SK-N-SH (cell line): Measurements from ENCODE around the gene PEX16. TPM values are rescaled to one million over a fixed set of nuclear protein-coding genes. Genes with fewer than 3 reads are reported as not detected.

Experiments used
- CTCF ChIA-PET: fragments of 300-600, 350-600 bp; formaldehyde crosslinking; extraction: SDS; loops from one replicate; lab custom pipeline; 2021; lab: Yijun Ruan, JAX
- POLR2A ChIA-PET: fragments of 350-600 bp; sonication (Branson Sonifier 250); formaldehyde crosslinking; extraction: SDS; loops from one replicate; lab custom pipeline; 2020; ENCODE audit warnings: antibody characterized with exemption, inconsistent platforms; lab: Yijun Ruan, JAX
- DNase-seq: peaks from one replicate; pipeline ENCODE4 v3.0.0; 2012
- H2AFZ ChIP-seq: fragments of 200-600 bp; sonication (generic); 2 replicates; pipeline ENCODE4 v1.8.1; 2016; ENCODE audit warnings: antibody characterized with exemption, mild to moderate bottlenecking, low read depth
- H3F3A ChIP-seq: fragments of 200-600 bp; sonication (generic); replicated peaks from 2 replicates; pipeline ENCODE3; 2016; ENCODE audit warnings: antibody characterized with exemption, mild to moderate bottlenecking; ENCODE audit not compliant: insufficient read depth
- H3K27ac ChIP-seq, 2 experiments: fragments of 200-500 bp in 1 of 2; fragments of 200-600 bp in 1 of 2; sonication (Bioruptor generic) in 1 of 2; sonication (generic), shearing (Covaris generic) in 1 of 2; 2 replicates each; pipeline versions ENCODE4 v1.5.1 to v1.6.1; 2014 to 2016; ENCODE audit warnings: low read depth in 2 of 2, inconsistent platforms in 1 of 2, low read length in 1 of 2, mild to moderate bottlenecking in 1 of 2, mixed read lengths in 1 of 2
- H3K27me3 ChIP-seq: fragments of 200-600 bp; sonication (generic), shearing (Covaris generic); 2 replicates; pipeline ENCODE4 v1.6.1; 2016; ENCODE audit warnings: mixed run types; ENCODE audit not compliant: insufficient read depth
- H3K36me3 ChIP-seq, 2 experiments: fragments of 200-500 bp in 1 of 2; fragments of 200-600 bp in 1 of 2; sonication (Bioruptor generic) in 1 of 2; sonication (generic) in 1 of 2; replicated peaks in 1 of 2; 2 replicates each; pipeline versions ENCODE3 to v1.5.1; 2014 to 2016; ENCODE audit warnings: low read length in 1 of 2, mild to moderate bottlenecking in 1 of 2; ENCODE audit not compliant: insufficient read depth in 2 of 2, control insufficient read depth in 1 of 2
- H3K4me1 ChIP-seq, 2 experiments: fragments of 200-500 bp in 1 of 2; fragments of 200-600 bp in 1 of 2; sonication (Bioruptor generic) in 1 of 2; sonication (generic), shearing (Covaris generic) in 1 of 2; 2 replicates each; pipeline versions ENCODE4 v1.5.1 to v1.6.1; 2014 to 2016; ENCODE audit warnings: low read depth in 1 of 2, low read length in 1 of 2, mixed run types in 1 of 2; ENCODE audit not compliant: insufficient read depth in 2 of 2, control insufficient read depth in 1 of 2
- H3K4me2 ChIP-seq: fragments of 200-600 bp; sonication (generic), shearing (Covaris generic); 2 replicates; pipeline ENCODE4 v1.6.1; 2017; ENCODE audit warnings: mixed run types
- H3K4me3 ChIP-seq, 2 experiments: fragments of 200-500 bp in 1 of 2; fragments of 200-600 bp in 1 of 2; sonication (Bioruptor generic) in 1 of 2; sonication (generic), shearing (Covaris generic) in 1 of 2; 2 replicates each; pipeline versions ENCODE4 v1.5.1 to v1.8.1; 2014 to 2016; ENCODE audit warnings: low read depth in 2 of 2, inconsistent platforms in 1 of 2, low read length in 1 of 2, mild to moderate bottlenecking in 1 of 2, mixed read lengths in 1 of 2, moderate library complexity in 1 of 2
- H3K79me2 ChIP-seq: fragments of 200-600 bp; sonication (generic); 2 replicates; pipeline ENCODE4 v1.8.1; 2017; ENCODE audit warnings: mild to moderate bottlenecking; ENCODE audit not compliant: insufficient read depth
- H3K9ac ChIP-seq: fragments of 200-600 bp; sonication (generic); 2 replicates; pipeline ENCODE4 v1.6.1; 2017; ENCODE audit warnings: mixed run types
- H3K9me2 ChIP-seq: fragments of 200-600 bp; sonication (generic); 2 replicates; pipeline ENCODE4 v1.6.1; 2017; ENCODE audit warnings: mixed run types
- H3K9me3 ChIP-seq: fragments of 200-600 bp; sonication (generic); 2 replicates; pipeline ENCODE4 v1.6.1; 2017; ENCODE audit warnings: mixed run types, mild to moderate bottlenecking, moderate library complexity
- H4K20me1 ChIP-seq: fragments of 200-600 bp; sonication (generic); 2 replicates; pipeline ENCODE4 v1.6.1; 2017; ENCODE audit warnings: mild to moderate bottlenecking, mixed run types; ENCODE audit not compliant: insufficient read depth
- EZH2phosphoT487 ChIP-seq: fragments of 200-600 bp; sonication (generic); IDR thresholded peaks from 2 replicates; pipeline ENCODE4 v1.6.1; 2017; ENCODE audit warnings: low read depth, mixed run types, mild to moderate bottlenecking, antibody characterized with exemption, moderate library complexity, borderline replicate concordance
- FOXJ3 ChIP-seq: sonication (generic); formaldehyde crosslinking; IDR thresholded peaks from 2 replicates; pipeline ENCODE4 v1.5.1; 2020; ENCODE audit warnings: mild to moderate bottlenecking, missing genetic modification reagents
- GABPA ChIP-seq: IDR thresholded peaks from 2 replicates; pipeline ENCODE4 v1.4.0; 2012; ENCODE audit warnings: low read depth, mild to moderate bottlenecking
- NFIC ChIP-seq: IDR thresholded peaks from 2 replicates; pipeline ENCODE4 v1.4.0; 2012; ENCODE audit warnings: borderline replicate concordance
- NRF1 ChIP-seq: IDR thresholded peaks from 2 replicates; pipeline ENCODE4 v1.6.1; 2012; ENCODE audit warnings: low read depth, mild to moderate bottlenecking, low read length
- PBX3 ChIP-seq: IDR thresholded peaks from 2 replicates; pipeline ENCODE4; 2012
- RAD21 ChIP-seq: IDR thresholded peaks from 2 replicates; pipeline ENCODE4 v1.6.1; 2012; ENCODE audit warnings: mild to moderate bottlenecking, low read length
- RCOR1 ChIP-seq: fragments of 150-350 bp; IDR thresholded peaks from 2 replicates; pipeline ENCODE4 v1.6.1; 2017; ENCODE audit warnings: antibody characterized with exemption, low read length
- REST ChIP-seq: IDR thresholded peaks from 2 replicates; pipeline ENCODE4 v1.6.1; 2012; ENCODE audit warnings: mild to moderate bottlenecking, low read depth, low read length, moderate library complexity
- USF1 ChIP-seq: IDR thresholded peaks from 2 replicates; pipeline ENCODE4 v1.4.0; 2012; ENCODE audit warnings: low read depth, borderline replicate concordance
- WGBS: methylation state at CpG from one replicate; pipeline ENCODE4 v1.1.6; 2017; ENCODE audit warnings: low lambda C conversion rate; 5-methylcytosine and 5-hydroxymethylcytosine counted together
- polyA plus RNA-seq, 3 experiments: library from polyadenylated mRNA; depleted of rRNA; stranded (reverse); fragments of >200 nt; gene quantifications; 2 replicates each; pipeline ENCODE4 v1.2.3, GENCODE V29; 2012
- TF ChIP-seq, protein P1 (sequence below): IDR thresholded peaks from 2 replicates; pipeline ENCODE4 v1.4.0; 2012; ENCODE audit warnings: low read depth, borderline replicate concordance

The PEX16 gene
- polyA plus RNA-seq, 1 of the 3 experiments (the other 2 are of a cell fraction): 46.4 TPM

- ChIA-PET CTCF (interaction anchor here (5.0 kb wide), 1 partner anchor 56 kb away, joined by 25 read pairs; no protein-coding TSS in a partner anchor), POLR2A (no interaction called here)
- DNase-seq: no peak
- no peak for TF ChIP-seq USF1
- no peak for TF ChIP-seq NFIC
- no peak for TF ChIP-seq EZH2phosphoT487
- no peak for TF ChIP-seq RAD21
- Histone ChIP-seq H3K79me2 (no peaks in the 10 kb centered on the region), H3K4me1 (peaks cover 0 to 5% of the 10 kb centered on the region in 2 experiments; a peak in 1 of 4 replicates), H2AFZ (no peak overlapping the region), H3F3A (no peaks in the 10 kb centered on the region), H3K9ac (no peak overlapping the region), H3K27me3 (no peaks in the 10 kb centered on the region), H4K20me1 (no peaks in the 10 kb centered on the region), H3K4me3 (no peak overlapping the region), H3K36me3 (peaks cover 10% of the 10 kb centered on the region in 2 experiments), H3K27ac (no peak overlapping the region), H3K9me3 (no peaks in the 10 kb centered on the region), H3K4me2 (no peak overlapping the region), H3K9me2 (no peaks in the 10 kb centered on the region)
- WGBS: 89% methylated on average over 12 of the region's 13 CpGs
These were observed 11.0 kb upstream of the PEX16 start for GRCh38 chr11:45928535-45929215.

- Histone ChIP-seq H3K4me2 (no peak overlapping the region), H3K4me1 (peaks cover 0 to 5% of the 10 kb centered on the region in 2 experiments; a peak in 1 of 4 replicates), H3K9me2 (no peaks in the 10 kb centered on the region), H3K27me3 (no peaks in the 10 kb centered on the region), H4K20me1 (no peaks in the 10 kb centered on the region), H3K27ac (no peak overlapping the region), H3K4me3 (no peak overlapping the region), H3K36me3 (peaks cover 3 to 5% of the 10 kb centered on the region in 2 experiments)
- 81% methylated on average over 14 of the region's 27 CpGs for WGBS
- DNase-seq: no peak
- POLR2A ChIA-PET: no interaction called here
- CTCF ChIA-PET: interaction anchor here (5.0 kb wide), 1 partner anchor 55 kb away, joined by 25 read pairs; no protein-coding TSS in a partner anchor
- TF ChIP-seq RCOR1 (no peak), PBX3 (no peak)
- TF ChIP-seq, all 33 proteins: peak for 0
- no peaks in the 10 kb centered on the region for H3K79me2 ChIP-seq
- no peaks in the 10 kb centered on the region for H3F3A ChIP-seq
- no peak overlapping the region for H3K9ac ChIP-seq
- no peaks in the 10 kb centered on the region for H3K9me3 ChIP-seq
- H2AFZ ChIP-seq: no peak overlapping the region
These were observed 10.2 kb upstream of the PEX16 start for GRCh38 chr11:45927684-45928413.

- 85% methylated on average over 13 of the region's 15 CpGs for WGBS
- POLR2A ChIA-PET: interaction anchor here (0.7 kb wide), 1 partner anchor 19 kb away, joined by 3 read pairs; no protein-coding TSS in a partner anchor
- TF ChIP-seq GABPA: no peak
- TF ChIP-seq EZH2phosphoT487: no peak
- TF ChIP-seq RCOR1: no peak
- no peak for TF ChIP-seq NRF1
- TF ChIP-seq, protein P1, sequence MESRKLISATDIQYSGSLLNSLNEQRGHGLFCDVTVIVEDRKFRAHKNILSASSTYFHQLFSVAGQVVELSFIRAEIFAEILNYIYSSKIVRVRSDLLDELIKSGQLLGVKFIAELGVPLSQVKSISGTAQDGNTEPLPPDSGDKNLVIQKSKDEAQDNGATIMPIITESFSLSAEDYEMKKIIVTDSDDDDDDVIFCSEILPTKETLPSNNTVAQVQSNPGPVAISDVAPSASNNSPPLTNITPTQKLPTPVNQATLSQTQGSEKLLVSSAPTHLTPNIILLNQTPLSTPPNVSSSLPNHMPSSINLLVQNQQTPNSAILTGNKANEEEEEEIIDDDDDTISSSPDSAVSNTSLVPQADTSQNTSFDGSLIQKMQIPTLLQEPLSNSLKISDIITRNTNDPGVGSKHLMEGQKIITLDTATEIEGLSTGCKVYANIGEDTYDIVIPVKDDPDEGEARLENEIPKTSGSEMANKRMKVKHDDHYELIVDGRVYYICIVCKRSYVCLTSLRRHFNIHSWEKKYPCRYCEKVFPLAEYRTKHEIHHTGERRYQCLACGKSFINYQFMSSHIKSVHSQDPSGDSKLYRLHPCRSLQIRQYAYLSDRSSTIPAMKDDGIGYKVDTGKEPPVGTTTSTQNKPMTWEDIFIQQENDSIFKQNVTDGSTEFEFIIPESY: no peak
- no peak for TF ChIP-seq FOXJ3 (CRISPR knock-in tag)
- no peak for TF ChIP-seq RAD21
- TF ChIP-seq REST: no peak
These were observed 9.6 kb upstream of the PEX16 start for GRCh38 chr11:45927332-45927683.

More at GRCh38 chr11:45927332-45927683, 9.6 kb upstream of the PEX16 start:
- no peak for DNase-seq
- Histone ChIP-seq H3K79me2 (no peaks in the 10 kb centered on the region), H3K4me1 (peaks cover 0 to 5% of the 10 kb centered on the region in 2 experiments; a peak in 1 of 4 replicates), H3F3A (no peaks in the 10 kb centered on the region), H3K27ac (no peak overlapping the region), H3K9ac (no peak overlapping the region), H4K20me1 (no peaks in the 10 kb centered on the region), H3K9me3 (no peaks in the 10 kb centered on the region), H2AFZ (no peak overlapping the region), H3K4me2 (no peak overlapping the region), H3K36me3 (no peaks in the 10 kb centered on the region), H3K27me3 (no peaks in the 10 kb centered on the region), H3K9me2 (no peaks in the 10 kb centered on the region), H3K4me3 (no peak overlapping the region)
- CTCF ChIA-PET: interaction anchor here (5.0 kb wide), 1 partner anchor 55 kb away, joined by 25 read pairs; no protein-coding TSS in a partner anchor
